T-helper 1 cell treated with Interleukin-12 subunit alpha and Interleukin-12 subunit beta and Interleukin-4 antibody, amounts not matched to agents 30 μg/mL and 1 μg/mL, for 36 hours (primary cell): ENCODE results near the gene RUNX3.

Experiments used
- H3K27ac Mint-ChIP-seq: one replicate; pipeline ENCODE4 v1.8.0; 2021; ENCODE audit warnings: mild to moderate bottlenecking, mixed read lengths
- H3K27me3 Mint-ChIP-seq: one replicate; pipeline ENCODE4 v1.8.0; 2021; ENCODE audit warnings: low read depth, mixed read lengths
- H3K36me3 Mint-ChIP-seq: one replicate; pipeline ENCODE4 v1.8.0; 2021; ENCODE audit warnings: low read depth, mixed read lengths
- H3K4me1 Mint-ChIP-seq: one replicate; pipeline ENCODE4 v1.8.0; 2021; ENCODE audit warnings: low read depth, mixed read lengths
- H3K4me3 Mint-ChIP-seq: one replicate; pipeline ENCODE4 v1.8.0; 2021; ENCODE audit warnings: mild to moderate bottlenecking, moderate library complexity, mixed read lengths
- H3K9me3 Mint-ChIP-seq: one replicate; pipeline ENCODE4 v1.8.0; 2021; ENCODE audit warnings: mixed read lengths

RUNX3 gene

DNA sequence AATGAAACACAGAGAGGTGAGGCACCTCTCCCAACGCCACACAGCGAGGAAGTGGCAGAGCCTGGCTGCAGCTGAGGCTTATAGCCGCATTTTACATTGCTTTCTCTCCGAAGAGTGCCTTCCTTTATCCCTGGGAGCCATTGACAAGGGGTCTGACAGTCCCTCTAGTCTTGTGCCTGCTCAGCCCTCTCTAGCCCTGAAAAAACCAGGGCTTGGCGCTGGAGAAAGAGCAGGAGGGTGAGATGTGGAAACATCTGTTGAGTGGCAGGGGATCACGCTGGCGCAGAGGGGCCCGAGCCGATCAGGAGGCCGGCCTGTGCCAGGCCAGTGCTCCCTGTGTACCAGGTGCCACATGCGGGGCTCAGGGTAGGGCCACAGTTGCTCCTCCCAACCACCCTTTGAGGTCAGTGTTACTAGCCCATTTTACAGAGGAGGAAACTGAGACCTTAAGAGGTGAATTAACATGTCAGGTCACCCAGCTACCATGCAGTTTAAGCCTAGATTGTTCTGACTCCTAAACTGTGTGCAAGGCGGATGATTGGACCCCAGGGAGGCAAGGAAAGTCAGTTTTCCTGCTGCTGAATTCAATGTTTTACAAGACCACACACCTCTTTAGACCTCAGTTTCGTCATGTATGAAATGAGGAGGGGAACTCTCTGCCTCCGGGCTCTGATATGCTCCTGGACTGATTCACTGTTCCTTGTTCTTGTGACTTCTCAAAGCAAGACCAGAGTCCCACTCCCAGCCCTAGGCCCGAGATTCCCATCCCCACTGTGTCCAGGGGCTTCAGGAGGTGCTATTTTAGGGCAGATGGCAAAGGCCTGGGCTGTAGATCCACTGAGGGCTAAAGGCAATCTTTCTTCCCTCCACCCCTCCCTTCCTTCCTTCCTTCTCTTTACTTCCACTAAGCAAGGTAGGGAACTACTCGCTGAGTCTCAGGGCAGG, 28.0 kb upstream of the RUNX3 start:
- no peaks in the 10 kb centered on the region for H3K27me3 Mint-ChIP-seq
- no peaks in the 10 kb centered on the region for H3K9me3 Mint-ChIP-seq
- H3K4me1 Mint-ChIP-seq, result peaks cover 80% of the 10 kb centered on the region
- H3K36me3 Mint-ChIP-seq, result peaks cover 60% of the 10 kb centered on the region
- peak overlapping the region; percentile 86 for H3K27ac Mint-ChIP-seq
- H3K4me3 Mint-ChIP-seq, result peak overlapping the region; percentile 73

DNA sequence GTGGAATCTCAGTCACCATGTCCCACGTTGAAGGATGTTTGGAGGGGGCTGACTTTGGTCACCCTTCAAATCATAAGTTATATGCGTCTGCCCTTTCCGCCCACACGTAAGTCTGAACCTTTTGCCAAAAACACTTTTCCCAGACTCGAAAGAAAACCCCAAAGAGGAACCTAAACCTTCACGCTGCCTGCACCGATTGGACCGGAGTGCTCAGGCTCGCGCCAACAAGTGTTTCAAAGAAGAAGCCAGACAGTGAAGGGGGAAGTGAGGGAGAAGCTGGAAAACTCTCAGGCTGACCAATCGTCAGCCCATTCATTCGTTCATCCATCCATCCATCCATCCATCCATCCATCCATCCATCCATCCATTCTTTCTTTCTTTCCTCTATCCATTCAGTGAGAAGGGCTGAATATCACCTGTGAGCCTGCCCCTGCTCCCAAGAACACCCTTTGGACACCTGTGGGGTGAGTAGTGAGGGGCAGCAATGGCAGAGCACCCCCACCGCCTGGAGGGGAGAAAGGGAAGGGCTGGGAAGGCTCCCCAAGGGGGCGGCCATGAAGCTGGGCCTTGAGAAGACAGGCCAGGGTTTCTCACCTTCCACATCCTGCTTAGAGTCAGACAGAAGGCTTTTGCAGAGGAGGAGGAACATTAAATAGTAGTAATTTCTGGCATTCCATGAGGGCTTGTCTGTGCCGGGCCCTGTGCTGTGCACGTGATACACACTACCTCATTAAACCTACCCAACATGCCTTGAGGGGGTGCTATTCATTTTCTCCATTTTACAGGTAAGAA, 27.1 kb upstream of the RUNX3 start:
- Mint-ChIP-seq H3K27ac (peak overlapping the region; percentile 86), H3K9me3 (no peaks in the 10 kb centered on the region), H3K36me3 (peaks cover 58% of the 10 kb centered on the region), H3K4me1 (peaks cover 81% of the 10 kb centered on the region), H3K4me3 (peak overlapping the region; percentile 73), H3K27me3 (no peaks in the 10 kb centered on the region)

DNA sequence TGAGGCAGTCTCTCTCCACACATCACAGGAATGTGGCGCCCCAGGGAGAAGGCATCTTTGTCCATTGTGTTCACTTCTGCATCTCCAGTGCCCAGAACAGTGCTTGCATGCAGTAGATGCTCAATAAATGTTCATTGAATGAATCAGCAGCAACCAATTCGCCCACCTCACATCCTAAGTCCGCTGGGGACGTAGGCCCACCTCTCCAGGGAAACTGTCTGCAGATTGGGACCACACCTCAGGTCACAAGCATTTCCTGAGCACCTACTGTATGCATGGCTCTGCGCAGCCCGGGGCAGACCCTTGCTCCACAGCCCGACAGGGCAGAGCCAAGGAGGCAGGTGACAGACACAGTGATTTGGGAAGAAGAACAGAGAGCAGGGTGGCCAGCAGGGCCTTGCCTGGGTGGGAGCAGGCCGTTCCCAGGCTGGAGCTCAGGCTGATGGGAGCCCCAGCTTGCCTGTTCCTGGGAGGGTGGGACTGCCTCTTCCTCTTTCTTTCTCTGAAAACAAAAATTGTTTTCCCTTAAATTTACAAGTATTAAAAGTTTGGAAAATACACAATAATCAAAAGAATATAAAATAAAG, 25.8 kb upstream of the RUNX3 start:
- H3K4me1 Mint-ChIP-seq, result peaks cover 80% of the 10 kb centered on the region
- no peaks in the 10 kb centered on the region for H3K27me3 Mint-ChIP-seq
- H3K4me3 Mint-ChIP-seq, result peak overlapping the region; percentile 86
- H3K27ac Mint-ChIP-seq, result peak overlapping the region; percentile 93
- H3K36me3 Mint-ChIP-seq, result peaks cover 56% of the 10 kb centered on the region
- H3K9me3 Mint-ChIP-seq, result no peaks in the 10 kb centered on the region

DNA sequence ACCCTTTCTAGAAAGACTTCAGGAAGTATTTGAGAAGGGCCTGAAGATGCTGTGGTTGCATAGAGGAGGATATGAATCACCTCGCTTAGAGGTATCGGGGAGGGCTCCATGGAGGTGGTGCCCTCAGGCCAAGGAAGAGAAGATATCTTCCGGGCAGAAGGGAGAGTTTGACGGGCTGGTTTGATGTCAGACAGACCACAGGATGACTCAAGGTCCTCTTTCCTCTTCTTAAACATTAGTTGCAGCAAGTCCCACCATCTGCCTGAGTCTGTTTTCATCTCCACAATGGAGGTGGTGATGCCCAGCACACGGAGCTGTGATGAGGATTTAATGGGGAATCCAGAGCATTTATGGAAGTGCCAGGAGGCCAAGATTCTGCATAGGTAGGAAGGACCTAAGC, 25.1 kb upstream of the RUNX3 start:
- no peaks in the 10 kb centered on the region for H3K9me3 Mint-ChIP-seq
- peaks cover 57% of the 10 kb centered on the region for H3K36me3 Mint-ChIP-seq
- H3K4me3 Mint-ChIP-seq, result peak overlapping the region; percentile 86
- peak overlapping the region; percentile 93 for H3K27ac Mint-ChIP-seq
- H3K27me3 Mint-ChIP-seq, result no peaks in the 10 kb centered on the region
- H3K4me1 Mint-ChIP-seq, result peaks cover 81% of the 10 kb centered on the region

DNA sequence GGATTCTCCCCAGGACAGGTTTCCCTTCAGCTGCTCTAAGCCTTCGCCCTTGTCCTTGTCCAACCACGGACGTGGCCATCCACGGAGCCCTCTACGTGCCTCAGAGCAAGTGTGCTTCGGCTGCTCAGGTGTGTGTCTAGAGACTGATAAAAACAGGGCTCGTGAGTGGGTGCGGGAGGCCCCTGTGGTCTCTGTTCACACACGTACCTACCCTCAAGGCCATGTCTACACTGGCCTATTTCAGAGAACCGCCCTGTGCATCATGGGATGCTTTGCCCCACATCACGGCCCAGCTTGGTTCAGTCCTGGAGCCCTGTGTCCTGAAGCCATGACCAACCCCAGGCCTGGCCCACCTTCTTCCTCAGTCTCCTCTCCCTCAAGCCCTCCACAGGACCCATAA, 24.6 kb upstream of the RUNX3 start:
- Mint-ChIP-seq H3K27me3 (no peaks in the 10 kb centered on the region), H3K36me3 (peaks cover 55% of the 10 kb centered on the region), H3K4me3 (peak overlapping the region; percentile 86), H3K27ac (peak overlapping the region; percentile 93), H3K4me1 (peaks cover 79% of the 10 kb centered on the region), H3K9me3 (no peaks in the 10 kb centered on the region)

DNA sequence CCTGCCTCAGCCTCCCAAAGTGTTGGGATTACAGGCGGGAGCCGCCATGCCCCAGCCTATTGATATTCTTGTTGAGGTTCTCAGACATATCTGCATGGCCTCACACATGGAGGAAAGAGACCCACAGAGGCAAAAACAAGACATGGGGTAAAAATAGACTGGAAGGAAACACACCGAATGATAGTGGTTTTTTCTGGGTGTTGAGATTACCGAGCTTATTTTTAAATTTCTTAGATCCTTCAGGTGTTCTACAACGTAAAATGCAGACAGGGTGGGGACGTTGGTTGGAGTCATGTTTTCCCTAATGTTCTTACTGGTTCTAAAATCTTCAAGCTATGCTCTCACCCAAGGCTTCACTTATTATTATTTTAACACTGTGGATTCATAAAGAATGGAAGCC, 23.9 kb upstream of the RUNX3 start:
- Mint-ChIP-seq H3K27ac (peak overlapping the region; percentile 93), H3K9me3 (no peaks in the 10 kb centered on the region), H3K27me3 (no peaks in the 10 kb centered on the region), H3K4me1 (peaks cover 78% of the 10 kb centered on the region), H3K36me3 (peaks cover 54% of the 10 kb centered on the region), H3K4me3 (peak overlapping the region; percentile 53)

DNA sequence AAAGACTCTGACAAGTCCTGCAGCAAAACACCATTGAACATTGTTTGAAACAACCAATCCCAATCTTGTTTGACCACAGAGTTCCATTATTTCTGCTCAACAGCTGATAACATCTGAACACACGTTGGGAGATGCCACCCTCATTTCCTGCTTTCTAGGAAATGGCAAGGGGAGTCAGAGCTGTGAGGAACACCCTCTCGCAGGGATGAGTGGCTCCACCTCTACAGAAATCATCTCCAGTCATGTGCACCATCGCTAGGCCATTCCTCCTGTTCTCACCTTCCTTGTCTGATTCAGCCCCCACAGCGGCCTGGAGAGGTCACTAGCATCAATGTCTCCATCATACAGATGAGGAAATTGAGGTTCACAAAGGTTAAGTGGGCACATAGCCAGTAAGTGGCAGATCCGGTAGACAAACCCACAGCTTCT, 22.4 kb upstream of the RUNX3 start:
- Mint-ChIP-seq H3K4me1 (peaks cover 74% of the 10 kb centered on the region), H3K9me3 (no peaks in the 10 kb centered on the region), H3K27me3 (no peaks in the 10 kb centered on the region), H3K4me3 (peak overlapping the region; percentile 75), H3K27ac (peak overlapping the region; percentile 88), H3K36me3 (peaks cover 48% of the 10 kb centered on the region)

DNA sequence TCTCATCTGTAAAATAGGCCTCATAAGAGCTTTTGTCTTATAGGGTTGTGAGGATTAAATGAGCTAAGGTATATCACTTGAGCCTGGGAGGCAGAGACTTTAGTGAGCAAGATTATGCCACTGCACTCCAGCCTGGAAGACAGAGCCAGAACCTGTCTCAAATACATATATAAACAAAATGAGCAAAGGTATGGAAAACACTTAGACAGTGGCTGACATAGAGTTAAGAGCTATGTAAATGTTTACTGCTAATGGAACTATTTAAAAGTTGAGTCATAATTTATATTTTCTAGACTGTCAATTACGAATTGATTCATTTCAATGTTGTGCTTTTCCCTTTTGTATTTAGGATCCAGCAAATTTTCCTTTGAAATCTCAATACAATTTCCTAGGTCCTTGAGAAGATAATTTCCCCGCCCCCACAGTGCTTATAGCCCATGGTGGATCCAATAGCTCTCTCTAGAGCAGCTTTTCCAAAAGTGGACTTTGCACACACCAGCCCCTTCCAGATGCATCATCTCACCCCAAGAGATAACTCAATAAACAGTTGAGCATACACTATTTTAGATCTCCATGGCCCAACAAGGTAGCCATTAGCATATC, 21.8 kb upstream of the RUNX3 start:
- H3K4me3 Mint-ChIP-seq, result peak overlapping the region; percentile 75
- H3K27me3 Mint-ChIP-seq, result no peaks in the 10 kb centered on the region
- peaks cover 44% of the 10 kb centered on the region for H3K36me3 Mint-ChIP-seq
- peak overlapping the region; percentile 88 for H3K27ac Mint-ChIP-seq
- H3K4me1 Mint-ChIP-seq, result peaks cover 73% of the 10 kb centered on the region
- H3K9me3 Mint-ChIP-seq, result no peaks in the 10 kb centered on the region

DNA sequence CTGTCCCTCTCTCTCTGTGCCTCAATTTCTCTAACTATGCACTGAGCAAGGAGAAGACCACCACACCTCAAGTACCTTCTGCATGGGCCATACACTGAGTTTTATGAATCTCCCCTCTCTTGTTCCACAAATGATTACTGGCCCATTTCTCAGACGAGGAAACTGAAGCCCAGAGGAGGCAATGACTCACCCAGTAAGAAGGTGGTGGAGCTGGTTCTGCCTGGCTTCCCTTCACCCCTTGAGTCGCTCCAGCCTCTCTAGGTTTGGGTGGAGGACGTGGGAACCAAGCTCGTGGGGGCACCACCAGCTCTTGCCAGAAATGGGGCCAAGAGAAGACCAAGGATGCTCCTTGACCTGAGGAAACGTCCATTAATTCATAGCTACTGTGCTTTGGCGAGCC, 21.3 kb upstream of the RUNX3 start:
- no peaks in the 10 kb centered on the region for H3K9me3 Mint-ChIP-seq
- peak overlapping the region; percentile 88 for H3K27ac Mint-ChIP-seq
- H3K27me3 Mint-ChIP-seq, result no peaks in the 10 kb centered on the region
- peaks cover 70% of the 10 kb centered on the region for H3K4me1 Mint-ChIP-seq
- peaks cover 42% of the 10 kb centered on the region for H3K36me3 Mint-ChIP-seq
- peak overlapping the region; percentile 52 for H3K4me3 Mint-ChIP-seq

DNA sequence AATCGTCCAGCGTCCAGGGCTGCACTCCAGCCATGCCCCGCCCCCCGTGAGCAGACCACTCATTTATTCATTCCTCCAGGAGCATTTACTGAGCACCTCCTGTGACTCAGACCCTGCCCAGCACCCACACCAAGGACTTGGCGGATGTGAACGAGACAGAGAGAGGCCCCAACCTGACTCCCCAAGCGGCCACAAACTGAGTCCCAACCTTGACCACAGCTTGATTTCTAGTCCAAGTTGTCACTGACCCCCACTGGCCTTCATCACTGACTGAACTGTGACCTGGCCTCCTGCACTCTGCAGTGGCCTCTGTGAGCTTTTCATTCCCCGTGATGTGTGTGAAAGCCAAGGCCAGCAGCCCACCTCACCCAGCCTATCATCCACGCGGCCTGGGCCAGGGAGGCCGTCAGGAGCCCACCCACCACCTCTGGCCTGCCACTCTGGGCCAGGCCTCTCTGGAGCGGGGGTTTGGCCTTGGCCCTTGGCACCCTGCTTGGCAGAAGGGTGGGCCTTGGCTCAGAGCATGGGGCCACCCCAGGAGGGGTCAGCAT, 19.3 kb upstream of the RUNX3 start:
- peak overlapping the region; percentile 36 for H3K27ac Mint-ChIP-seq
- H3K4me1 Mint-ChIP-seq, result peaks cover 66% of the 10 kb centered on the region
- H3K36me3 Mint-ChIP-seq, result peaks cover 41% of the 10 kb centered on the region
- no peaks in the 10 kb centered on the region for H3K9me3 Mint-ChIP-seq
- H3K4me3 Mint-ChIP-seq, result no peak overlapping the region
- no peaks in the 10 kb centered on the region for H3K27me3 Mint-ChIP-seq

DNA sequence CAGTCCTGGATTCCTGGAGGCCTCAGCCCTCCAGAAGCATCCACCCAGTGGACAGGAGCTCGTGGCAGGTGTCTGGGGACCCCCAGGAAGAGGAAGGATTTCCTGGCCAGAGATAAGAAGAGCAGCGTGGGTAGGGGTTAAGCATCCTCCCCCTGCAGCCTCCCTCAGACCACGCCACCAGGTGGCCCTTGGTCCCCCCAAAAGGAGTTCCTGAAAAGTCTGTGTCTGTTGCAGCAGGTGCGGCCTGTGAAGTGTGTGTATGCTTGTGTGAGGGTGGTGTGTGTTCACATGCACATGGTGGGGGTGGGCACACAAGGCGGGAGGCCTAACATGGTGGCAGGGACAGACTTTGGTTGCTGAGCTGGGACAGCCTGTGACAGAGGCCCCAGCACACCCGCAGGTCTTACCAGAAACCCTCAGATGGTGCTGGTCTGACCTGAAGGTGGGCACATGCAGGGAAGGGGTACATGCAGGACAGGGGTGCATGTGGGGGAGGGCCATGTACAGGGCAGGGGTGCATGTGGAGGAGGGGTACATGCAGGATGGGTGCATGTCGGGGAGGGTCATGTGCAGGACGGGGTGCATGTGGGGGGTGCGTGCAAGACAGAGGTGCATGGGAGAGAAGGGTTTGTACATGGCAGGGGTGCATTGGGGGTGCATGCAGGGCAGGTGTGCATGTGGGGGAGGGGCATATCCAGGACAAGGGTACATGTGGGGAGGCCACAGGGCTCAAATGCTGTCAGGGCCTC, 18.2 kb upstream of the RUNX3 start:
- Mint-ChIP-seq H3K36me3 (peaks cover 41% of the 10 kb centered on the region), H3K27ac (peak overlapping the region; percentile 52), H3K9me3 (no peaks in the 10 kb centered on the region), H3K27me3 (no peaks in the 10 kb centered on the region), H3K4me1 (peaks cover 68% of the 10 kb centered on the region), H3K4me3 (no peak overlapping the region)

DNA sequence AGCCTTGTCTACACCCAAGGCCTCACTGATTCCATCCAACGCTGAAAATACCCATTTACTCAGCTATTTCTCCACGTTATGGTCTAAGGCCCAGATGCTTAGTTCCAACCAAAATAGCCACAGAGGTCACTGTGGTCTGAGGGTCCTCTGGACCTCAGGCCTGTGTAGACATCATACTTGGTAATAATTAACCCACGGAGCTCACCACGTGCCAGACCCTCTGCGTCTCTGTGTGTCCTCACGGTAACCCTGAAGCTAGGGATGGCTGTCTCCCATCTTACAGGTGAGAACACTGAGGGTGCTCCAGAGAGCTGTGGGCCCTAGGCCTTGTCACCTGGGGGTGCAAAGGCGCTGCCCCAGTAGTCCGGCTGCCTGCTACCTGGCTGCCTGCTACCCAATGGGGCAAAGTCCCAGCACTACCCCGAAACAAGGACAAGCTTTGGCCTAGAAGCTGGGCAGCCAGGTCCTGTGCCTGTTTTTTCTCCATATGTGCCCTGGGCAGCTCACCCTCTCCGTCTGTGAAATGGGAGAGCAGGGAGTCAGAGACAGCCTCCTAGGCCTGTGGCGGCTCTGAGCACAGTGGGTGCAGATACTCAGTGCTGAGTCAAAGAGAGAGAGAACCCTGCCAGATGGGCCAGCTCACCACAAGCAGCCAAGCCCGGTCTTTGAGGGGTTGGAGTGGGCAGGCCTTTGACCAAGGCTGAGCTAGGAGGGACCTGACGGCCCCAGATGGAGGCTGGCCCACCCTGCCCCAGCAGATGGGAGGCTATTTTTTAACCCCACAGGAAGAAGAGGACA, 17.0 kb upstream of the RUNX3 start:
- Mint-ChIP-seq H3K4me3 (no peak overlapping the region), H3K27me3 (no peaks in the 10 kb centered on the region), H3K36me3 (peaks cover 37% of the 10 kb centered on the region), H3K9me3 (no peaks in the 10 kb centered on the region), H3K27ac (peak overlapping the region; percentile 60), H3K4me1 (peaks cover 64% of the 10 kb centered on the region)
